HepG2 (cell line): ENCODE measurements around the gene FOXD2. TPM values are rescaled to one million over a fixed set of nuclear protein-coding genes. Genes with fewer than 3 reads are reported as not detected.
A peak's percentile ranks its signal among the peaks of the same experiment; 100 is the strongest.

Experiments
- ATAC-seq: fragments of 200-7000 bp; cut with Tn5 transposase; 3 replicates; pipeline ENCODE4 v1.9.1; 2020; ENCODE audit warnings: mild to moderate bottlenecking, moderate library complexity
- BruUV-seq: library from RNA; stranded (reverse); fragments of 400-500 nt; replicated peaks from 2 replicates; lab custom pipeline; 2021; lab: Mats Ljungman, UMichigan
- CTCF ChIA-PET: fragments of 300-600 bp; formaldehyde crosslinking; extraction: SDS; loops from one replicate; lab custom pipeline; 2021; ENCODE audit warnings: low total read pairs, inconsistent platforms, low intra/inter-chr PET ratio; lab: Yijun Ruan, JAX
- POLR2A ChIA-PET: fragments of 350-600 bp; sonication (Branson Sonifier 250); formaldehyde crosslinking; loops from one replicate; lab custom pipeline; 2020; ENCODE audit warnings: antibody characterized with exemption, inconsistent platforms; lab: Yijun Ruan, JAX
- DNase-seq: peaks from one replicate; pipeline ENCODE4 v3.0.0-alpha.2; 2015; ENCODE audit warnings: low spot score
- FAIRE-seq: peaks from 3 replicates; lab custom pipeline; 2011; peaks lifted over from hg19 to GRCh38; lab: Jason Lieb, UNC
- H2AFZ ChIP-seq: one replicate; pipeline ENCODE4 v1.6.1; 2011; ENCODE audit warnings: low read length, inconsistent platforms
- H3K27ac ChIP-seq: fragments of 300-600 bp; 3 replicates; pipeline ENCODE4 v1.8.0; 2011; ENCODE audit warnings: mixed run types, mild to moderate bottlenecking, mixed read lengths, low read length, inconsistent platforms; ENCODE audit not compliant: insufficient read depth; ENCODE audit errors: extremely low read length
- H3K27me3 ChIP-seq, 2 experiments: fragments of 200-600 bp in 1 of 2; 2 replicates in 1 of 2; 3 replicates in 1 of 2; pipeline versions ENCODE4 v1.6.0 to v1.8.0; 2011; ENCODE audit warnings: low read length in 2 of 2, mild to moderate bottlenecking in 2 of 2, moderate library complexity in 2 of 2, inconsistent platforms in 1 of 2; ENCODE audit not compliant: insufficient read depth in 2 of 2, control insufficient read depth in 1 of 2
- H3K36me3 ChIP-seq, 2 experiments: fragments of 200-600 bp in 1 of 2; replicated peaks in 1 of 2; 2 replicates in 1 of 2; 3 replicates in 1 of 2; pipeline versions ENCODE4 v1.5.1 to v1.8.0; 2011; ENCODE audit warnings: low read length in 2 of 2, inconsistent platforms in 1 of 2; ENCODE audit not compliant: insufficient read depth in 2 of 2, control insufficient read depth in 1 of 2
- H3K4me1 ChIP-seq: 2 replicates; pipeline ENCODE4 v1.5.1; 2012; ENCODE audit warnings: low read length, inconsistent platforms; ENCODE audit not compliant: insufficient read depth
- H3K4me2 ChIP-seq: 2 replicates; pipeline ENCODE4 v1.6.0; 2011; ENCODE audit warnings: low read depth, low read length, inconsistent platforms
- H3K4me3 ChIP-seq, 3 experiments: fragments of 200-600 bp in 1 of 3; sonication (generic), shearing (Covaris generic) in 1 of 3; replicated peaks in 1 of 3; 2 replicates each; pipeline ENCODE4 v1.5.1; 2011 to 2016; ENCODE audit warnings: low read length in 3 of 3, inconsistent platforms in 2 of 3, low read depth in 2 of 3, mild to moderate bottlenecking in 2 of 3, control low read depth in 1 of 3, mixed read lengths in 1 of 3; ENCODE audit not compliant: insufficient read depth in 1 of 3
- H3K79me2 ChIP-seq: one replicate; pipeline ENCODE4 v1.6.1; 2011; ENCODE audit warnings: low read length, inconsistent platforms; ENCODE audit not compliant: insufficient read depth
- H3K9ac ChIP-seq: 2 replicates; pipeline ENCODE4 v1.6.0; 2011; ENCODE audit warnings: mild to moderate bottlenecking, low read depth, low read length, inconsistent platforms; ENCODE audit not compliant: insufficient read depth
- H3K9me3 ChIP-seq: 2 replicates; pipeline ENCODE4 v1.5.1; 2012; ENCODE audit warnings: mild to moderate bottlenecking, low read length
- H4K20me1 ChIP-seq: 2 replicates; pipeline ENCODE4 v1.6.0; 2011; ENCODE audit warnings: inconsistent platforms, mild to moderate bottlenecking, low read length, moderate library complexity; ENCODE audit not compliant: insufficient read depth
- AGO2 ChIP-seq: fragments of 200-400 bp; formaldehyde crosslinking; optimal IDR thresholded peaks from 2 replicates; pipeline ENCODE3; 2017; ENCODE audit warnings: mild to moderate bottlenecking, low read depth, low read length, moderate library complexity
- ASH2L ChIP-seq: fragments of 300-600, 200-600 bp; sonication (generic); IDR thresholded peaks from 2 replicates; pipeline ENCODE4 v1.7.0; 2017; ENCODE audit warnings: low read depth, mild to moderate bottlenecking, moderate library complexity, mixed read lengths, low read length; ENCODE audit not compliant: insufficient read length
- CBX1 ChIP-seq: IDR thresholded peaks from one replicate; pipeline ENCODE4 v1.6.1; 2016; ENCODE audit warnings: antibody characterized with exemption, low read depth
- CBX5 ChIP-seq: sonication (generic); formaldehyde crosslinking; IDR thresholded peaks from 2 replicates; pipeline ENCODE4 v1.4.0; 2020; ENCODE audit warnings: missing genetic modification reagents, borderline replicate concordance
- CEBPB ChIP-seq: IDR thresholded peaks from 2 replicates; pipeline ENCODE4 v1.6.1; 2011; ENCODE audit warnings: low read depth, low read length, improper control_type of control experiment, borderline replicate concordance
- GATA4 ChIP-seq: sonication (generic); IDR thresholded peaks from 2 replicates; pipeline ENCODE4 v1.6.1; 2016; ENCODE audit warnings: antibody characterized with exemption, low read depth, borderline replicate concordance
- HMGXB3 ChIP-seq: sonication (generic); formaldehyde crosslinking; IDR thresholded peaks from 2 replicates; pipeline ENCODE4 v1.4.0; 2020; ENCODE audit warnings: missing genetic modification reagents, borderline replicate concordance
- KDM6A ChIP-seq: IDR thresholded peaks from 2 replicates; pipeline ENCODE4 v1.6.1; 2016; ENCODE audit warnings: low read depth
- MAFK ChIP-seq, 2 experiments: IDR thresholded peaks in 1 of 2; conservative IDR thresholded peaks in 1 of 2; 2 replicates each; pipeline ENCODE4 v1.6.1; 2011; ENCODE audit warnings: improper control_type of control experiment in 2 of 2, low read length in 2 of 2
- MAX ChIP-seq: IDR thresholded peaks from 2 replicates; pipeline ENCODE4 v1.6.1; 2012; ENCODE audit warnings: inconsistent platforms
- NBN ChIP-seq: fragments of 450-650 bp; conservative IDR thresholded peaks from 2 replicates; pipeline ENCODE4 v1.6.1; 2017
- POLR2G ChIP-seq: fragments of 200-400 bp; formaldehyde crosslinking; IDR thresholded peaks from 2 replicates; pipeline ENCODE4 v1.6.1; 2018; ENCODE audit warnings: mild to moderate bottlenecking, low read depth, low read length, moderate library complexity
- TCF7L2 ChIP-seq: IDR thresholded peaks from 2 replicates; pipeline ENCODE4 v1.6.1; 2011; ENCODE audit warnings: mild to moderate bottlenecking, low read depth, low read length, moderate library complexity
- TIGD3 ChIP-seq: sonication (generic); formaldehyde crosslinking; IDR thresholded peaks from 2 replicates; pipeline ENCODE4 v1.5.1; 2020; ENCODE audit warnings: mild to moderate bottlenecking, missing genetic modification reagents, borderline replicate concordance
- ZFP62 ChIP-seq: sonication (generic); formaldehyde crosslinking; IDR thresholded peaks from 2 replicates; pipeline ENCODE4 v1.4.0; 2020; ENCODE audit warnings: missing genetic modification reagents
- ZMAT3 ChIP-seq: sonication (generic); formaldehyde crosslinking; conservative IDR thresholded peaks from 2 replicates; pipeline ENCODE4 v1.7.0; 2021; ENCODE audit warnings: missing genetic modification reagents
- ZNF451 ChIP-seq: sonication (generic); formaldehyde crosslinking; IDR thresholded peaks from 2 replicates; pipeline ENCODE4 v1.5.0; 2020; ENCODE audit warnings: mild to moderate bottlenecking, missing genetic modification reagents
- ZNF550 ChIP-seq: sonication (generic); formaldehyde crosslinking; IDR thresholded peaks from 2 replicates; pipeline ENCODE4 v1.4.0; 2020; ENCODE audit warnings: mild to moderate bottlenecking, missing genetic modification reagents, borderline replicate concordance
- ZNF678 ChIP-seq: sonication (generic); formaldehyde crosslinking; IDR thresholded peaks from 2 replicates; pipeline ENCODE4 v1.4.0; 2020; ENCODE audit warnings: mild to moderate bottlenecking, missing genetic modification reagents
- ZNF7 ChIP-seq: IDR thresholded peaks from 2 replicates; pipeline ENCODE4 v1.6.1; 2016; ENCODE audit warnings: missing biosample characterization, missing genetic modification reagents
- ZNF761 ChIP-seq: sonication (generic); formaldehyde crosslinking; conservative IDR thresholded peaks from 2 replicates; pipeline ENCODE4 v1.4.0; 2020; ENCODE audit warnings: mild to moderate bottlenecking, missing genetic modification reagents
- ZNF768 ChIP-seq: sonication (generic); formaldehyde crosslinking; IDR thresholded peaks from 2 replicates; pipeline ENCODE4 v1.4.0; 2020; ENCODE audit warnings: missing genetic modification reagents
- WGBS: methylation state at CpG from one replicate; pipeline ENCODE4 v1.1.6; 2017; ENCODE audit warnings: low lambda C conversion rate; 5-methylcytosine and 5-hydroxymethylcytosine counted together
- in situ Hi-C: cut with HindIII; loops from 2 replicates; pipeline ENCODE4 v1.10.0; 2017; ENCODE audit warnings: low pct_unique_long_range_greater_than_20kb; ENCODE audit not compliant: extremely low pct_ligation_motif_present
- intact Hi-C: fragments of 100-400 bp; cut with micrococcal nuclease; formaldehyde crosslinking; loops from one replicate; pipeline ENCODE4 v1.10.0; 2022; ENCODE audit not compliant: unreplicated experiment
- polyA plus RNA-seq, 8 experiments: library from polyadenylated mRNA; depleted of rRNA in 3 of 8; stranded (reverse) in 7 of 8; unstranded in 1 of 8; fragments of >200 nt; fragmentation: Illumina TruSeq in 4 of 8; extraction: Trizol in 4 of 8; gene quantifications; 2 replicates each; pipeline versions ENCODE4 v1.2.1 to v1.2.3, GENCODE V29; 2011 to 2016; ENCODE audit warnings: low read depth in 4 of 8, missing spikeins in 1 of 8, mixed read lengths in 1 of 8; ENCODE audit not compliant: insufficient read depth in 1 of 8
- total RNA-seq, 5 experiments: library from RNA; depleted of rRNA; stranded (reverse); fragments of >200 nt; fragmentation: Illumina TruSeq; extraction: Trizol; gene quantifications; 2 replicates each; pipeline ENCODE4 v1.2.3, GENCODE V29; 2016; ENCODE audit warnings: low read depth in 1 of 5

The FOXD2 gene
- total and polyA plus RNA-seq, 2 of the 13 experiments (the other 11 are each of a cell fraction or from before 2014, with no cell fraction given), result 0.01 to 0.09 TPM

GRCh38 chr1:47478090-47478489 lies 40.2 kb downstream of the FOXD2 start:
- Histone ChIP-seq H3K27ac (no peak overlapping the region), H4K20me1 (peaks cover 48% of the 10 kb centered on the region), H3K9ac (no peak overlapping the region), H3K36me3 (no peaks in the 10 kb centered on the region), H3K4me3 (no peak overlapping the region), H3K9me3 (peaks cover 5% of the 10 kb centered on the region; the same call in 1 of the 2 replicates), H2AFZ (no peak overlapping the region), H3K4me1 (peaks cover 23% of the 10 kb centered on the region), H3K4me2 (peak overlapping the region; percentile 42), H3K27me3 (peaks cover 11 to 85% of the 10 kb centered on the region in 2 experiments; a peak in 4 of 5 replicates), H3K79me2 (no peaks in the 10 kb centered on the region)
- WGBS, result 0% methylated on average over 7 of the region's 9 CpGs
- ATAC-seq (peak; percentile 99), DNase-seq (peak; percentile 92), FAIRE-seq (peak; percentile 92)
- no TSS peak for BruUV-seq
- ChIA-PET CTCF (no interaction called here), POLR2A (interaction anchor here (1.1 to 2.3 kb wide), 3 partner anchors 41 to 435 kb away, joined by 3 to 6 read pairs (median 4); partner anchors contain the start of gene FOXD2)
- in situ Hi-C loops, result no loop called here
- intact Hi-C loops, result no loop called here
- no peak for TF ChIP-seq ZNF451 (CRISPR knock-in tag)
- peak; percentile 59; the same call in 1 of the 2 replicates for TF ChIP-seq HMGXB3 (CRISPR knock-in tag)
- no peak for TF ChIP-seq MAFK (conservative IDR thresholded peaks at IDR 0.05 in 1 of 2, IDR thresholded peaks at IDR 0.05 in 1 of 2; ENCODE audit: low read length in 2 of 2)
- TF ChIP-seq TIGD3 (CRISPR knock-in tag), result no peak
- TF ChIP-seq GATA4, result 0 out of 2 replicates have a peak, but pooled peaks have one; percentile 50
- TF ChIP-seq POLR2G, result no peak
- TF ChIP-seq NBN, result no peak
- TF ChIP-seq TCF7L2, result no peak
- no peak for TF ChIP-seq ZFP62 (CRISPR knock-in tag)
- no peak for TF ChIP-seq ZNF7 (CRISPR knock-in tag)
- TF ChIP-seq KDM6A (CRISPR knock-in tag), result peak; percentile 80
- TF ChIP-seq CEBPB, result peak; percentile 69; the same call in 1 of the 2 replicates
- TF ChIP-seq MAX, result 0 out of 2 replicates have a peak, but pooled peaks have one; percentile 56
- TF ChIP-seq ASH2L, result peak; percentile 39
- TF ChIP-seq ZNF768 (CRISPR knock-in tag), result no peak
- peak; percentile 39; the same call in 1 of the 2 replicates for TF ChIP-seq CBX5
- TF ChIP-seq CBX1, result no peak
- 0 out of 2 replicates have a peak, but pooled peaks have one; percentile 56 for TF ChIP-seq ZNF761 (CRISPR knock-in tag)
- TF ChIP-seq ZNF678, result no peak
- TF ChIP-seq ZMAT3 (CRISPR knock-in tag), result no peak
- no peak for TF ChIP-seq ZNF550 (CRISPR knock-in tag)
- TF ChIP-seq AGO2, result no peak
